Type B pancreatic cell (in vitro differentiated cells): ENCODE results near the gene TLR8. TPM values are rescaled to one million over a fixed set of nuclear protein-coding genes. Genes with fewer than 3 reads are reported as not detected.

Experiments used
- DNase-seq: peaks from one replicate; pipeline ENCODE4 v3.0.0; 2021; ENCODE audit warnings: mixed read lengths; ENCODE audit not compliant: unreplicated experiment; ENCODE audit errors: extremely low spot score
- H3K27ac Mint-ChIP-seq: 2 replicates; pipeline ENCODE4 v1.8.0; 2021; ENCODE audit warnings: mild to moderate bottlenecking, mixed read lengths
- H3K27me3 Mint-ChIP-seq: 2 replicates; pipeline ENCODE4 v1.8.0; 2021; ENCODE audit warnings: mixed read lengths
- H3K36me3 Mint-ChIP-seq: 2 replicates; pipeline ENCODE4 v1.8.0; 2021; ENCODE audit warnings: mixed read lengths
- H3K4me1 Mint-ChIP-seq: one replicate; pipeline ENCODE4 v1.8.0; 2021; ENCODE audit warnings: mixed read lengths; ENCODE audit not compliant: unreplicated experiment
- H3K4me3 Mint-ChIP-seq: 2 replicates; pipeline ENCODE4 v1.8.0; 2021; ENCODE audit warnings: mild to moderate bottlenecking, mixed read lengths
- H3K9me3 Mint-ChIP-seq: 2 replicates; pipeline ENCODE4 v1.8.0; 2021; ENCODE audit warnings: mixed read lengths
- total RNA-seq: library from RNA; stranded (reverse); gene quantifications from 2 replicates; pipeline ENCODE4 v1.2.1, GENCODE V29; 2021; ENCODE audit warnings: low replicate concordance
- TF ChIP-seq, protein P1 (sequence below): fragments of 200-600 bp; sonication (generic); conservative IDR thresholded peaks from 2 replicates; pipeline ENCODE4 v1.5.0; 2021; ENCODE audit warnings: antibody characterized with exemption, mild to moderate bottlenecking

Gene TLR8
- total RNA-seq, 1 donor from 2014 or later: not detected

DNA sequence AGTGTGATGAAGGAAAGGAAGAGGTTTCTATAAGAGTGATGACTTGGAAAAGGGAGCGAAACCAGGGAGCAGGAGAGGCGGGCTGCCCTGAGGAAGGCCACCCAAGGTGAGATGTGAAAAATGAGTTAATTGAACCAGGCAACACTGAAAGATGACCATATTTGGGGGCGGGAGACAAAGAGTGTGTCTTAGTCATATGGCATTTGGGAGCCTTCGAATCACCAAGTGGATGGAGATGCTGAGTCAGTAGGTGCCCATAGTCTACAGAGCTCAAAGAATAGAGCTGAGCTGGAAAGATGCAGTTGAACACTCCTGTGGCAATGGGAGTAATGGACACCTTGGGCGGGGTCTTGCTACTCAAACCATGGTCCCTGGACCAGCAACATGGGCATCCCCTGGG lies 8.3 kb upstream of the TLR8 start:
- DNase-seq: no peak
- H3K27ac Mint-ChIP-seq: no peak overlapping the region
- H3K9me3 Mint-ChIP-seq: peaks cover 3% of the 10 kb centered on the region
- TF ChIP-seq, protein P1, sequence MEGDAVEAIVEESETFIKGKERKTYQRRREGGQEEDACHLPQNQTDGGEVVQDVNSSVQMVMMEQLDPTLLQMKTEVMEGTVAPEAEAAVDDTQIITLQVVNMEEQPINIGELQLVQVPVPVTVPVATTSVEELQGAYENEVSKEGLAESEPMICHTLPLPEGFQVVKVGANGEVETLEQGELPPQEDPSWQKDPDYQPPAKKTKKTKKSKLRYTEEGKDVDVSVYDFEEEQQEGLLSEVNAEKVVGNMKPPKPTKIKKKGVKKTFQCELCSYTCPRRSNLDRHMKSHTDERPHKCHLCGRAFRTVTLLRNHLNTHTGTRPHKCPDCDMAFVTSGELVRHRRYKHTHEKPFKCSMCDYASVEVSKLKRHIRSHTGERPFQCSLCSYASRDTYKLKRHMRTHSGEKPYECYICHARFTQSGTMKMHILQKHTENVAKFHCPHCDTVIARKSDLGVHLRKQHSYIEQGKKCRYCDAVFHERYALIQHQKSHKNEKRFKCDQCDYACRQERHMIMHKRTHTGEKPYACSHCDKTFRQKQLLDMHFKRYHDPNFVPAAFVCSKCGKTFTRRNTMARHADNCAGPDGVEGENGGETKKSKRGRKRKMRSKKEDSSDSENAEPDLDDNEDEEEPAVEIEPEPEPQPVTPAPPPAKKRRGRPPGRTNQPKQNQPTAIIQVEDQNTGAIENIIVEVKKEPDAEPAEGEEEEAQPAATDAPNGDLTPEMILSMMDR: no peak
- no peak overlapping the region for H3K4me3 Mint-ChIP-seq
- H3K36me3 Mint-ChIP-seq: no peaks in the 10 kb centered on the region
- no peaks in the 10 kb centered on the region for H3K4me1 Mint-ChIP-seq
- no peaks in the 10 kb centered on the region for H3K27me3 Mint-ChIP-seq

DNA sequence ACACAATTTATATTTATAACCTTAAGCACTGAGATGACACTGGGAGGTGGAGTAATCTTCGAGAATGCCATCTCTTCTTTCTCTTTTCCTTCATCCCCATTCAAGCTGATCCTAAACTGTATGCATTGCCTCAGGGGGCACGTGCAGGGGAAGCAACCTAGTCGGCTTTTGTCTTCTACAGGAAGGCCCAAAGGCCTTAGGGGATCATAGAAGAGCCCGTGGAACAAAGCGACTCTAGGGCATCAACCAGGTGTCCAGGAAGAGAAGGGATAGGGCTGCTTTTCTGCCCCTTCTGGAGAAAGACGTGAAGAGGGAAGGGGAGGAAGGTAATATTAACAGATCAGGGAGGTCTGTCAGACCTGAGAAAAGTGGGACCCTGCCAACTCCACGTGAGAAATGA lies 6.9 kb upstream of the TLR8 start:
- H3K9me3 Mint-ChIP-seq: peaks cover 3% of the 10 kb centered on the region

DNA sequence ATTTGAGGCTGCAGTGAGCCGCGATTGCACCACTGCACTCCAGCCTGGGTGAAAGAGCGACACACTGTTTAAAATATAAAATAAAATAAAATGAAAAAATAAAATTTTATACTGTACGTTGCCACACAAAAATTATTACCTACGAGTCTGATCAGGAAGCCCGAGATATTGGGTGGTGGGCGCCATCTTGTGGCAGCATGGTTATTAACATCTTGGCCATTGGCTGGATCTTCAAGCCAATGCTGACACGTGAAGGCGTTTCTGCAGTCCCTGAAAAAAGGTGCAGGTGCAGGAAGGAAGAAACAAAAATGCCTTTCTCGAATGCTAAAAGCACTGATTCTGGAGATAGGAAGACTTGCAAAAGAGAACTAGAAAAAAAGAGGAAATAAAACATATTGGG lies 4.9 kb upstream of the TLR8 start:
- Mint-ChIP-seq H3K4me1 (no peaks in the 10 kb centered on the region), H3K27me3 (no peaks in the 10 kb centered on the region), H3K27ac (no peak overlapping the region), H3K4me3 (no peak overlapping the region), H3K36me3 (no peaks in the 10 kb centered on the region), H3K9me3 (peaks cover 3% of the 10 kb centered on the region)
- no peak for DNase-seq
- TF ChIP-seq, protein P1: peak; percentile 81

More for the DNA sequence above, 6.9 kb upstream of the TLR8 start:
- Mint-ChIP-seq H3K4me3 (no peak overlapping the region), H3K27ac (no peak overlapping the region), H3K36me3 (no peaks in the 10 kb centered on the region), H3K4me1 (no peaks in the 10 kb centered on the region), H3K27me3 (no peaks in the 10 kb centered on the region)
- no peak for DNase-seq
- TF ChIP-seq, protein P1: no peak

DNA sequence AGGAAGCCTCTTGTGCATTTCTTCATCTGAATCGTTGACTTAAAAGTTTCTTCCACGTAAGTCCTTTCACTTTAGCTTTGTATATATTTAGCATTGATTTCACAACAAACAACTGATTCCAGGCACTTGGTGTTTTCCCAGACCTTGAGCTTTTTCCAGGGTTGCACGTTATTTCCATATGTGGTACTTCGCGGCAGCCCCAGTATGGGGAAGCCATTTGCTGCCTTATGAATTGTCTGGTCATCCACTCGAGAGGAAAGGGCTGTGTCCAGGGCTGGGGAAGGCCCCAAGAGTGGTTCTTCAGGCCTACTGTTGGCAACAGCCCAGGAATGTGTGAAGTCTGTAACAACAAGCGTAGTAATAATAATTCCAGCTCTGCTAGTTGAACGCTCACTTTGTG lies 2.8 kb upstream of the TLR8 start:
- TF ChIP-seq, protein P1: no peak
- DNase-seq: no peak
- Mint-ChIP-seq H3K4me1 (no peaks in the 10 kb centered on the region), H3K9me3 (no peaks in the 10 kb centered on the region), H3K36me3 (no peaks in the 10 kb centered on the region), H3K27ac (no peak overlapping the region), H3K4me3 (no peak overlapping the region), H3K27me3 (no peaks in the 10 kb centered on the region)

DNA sequence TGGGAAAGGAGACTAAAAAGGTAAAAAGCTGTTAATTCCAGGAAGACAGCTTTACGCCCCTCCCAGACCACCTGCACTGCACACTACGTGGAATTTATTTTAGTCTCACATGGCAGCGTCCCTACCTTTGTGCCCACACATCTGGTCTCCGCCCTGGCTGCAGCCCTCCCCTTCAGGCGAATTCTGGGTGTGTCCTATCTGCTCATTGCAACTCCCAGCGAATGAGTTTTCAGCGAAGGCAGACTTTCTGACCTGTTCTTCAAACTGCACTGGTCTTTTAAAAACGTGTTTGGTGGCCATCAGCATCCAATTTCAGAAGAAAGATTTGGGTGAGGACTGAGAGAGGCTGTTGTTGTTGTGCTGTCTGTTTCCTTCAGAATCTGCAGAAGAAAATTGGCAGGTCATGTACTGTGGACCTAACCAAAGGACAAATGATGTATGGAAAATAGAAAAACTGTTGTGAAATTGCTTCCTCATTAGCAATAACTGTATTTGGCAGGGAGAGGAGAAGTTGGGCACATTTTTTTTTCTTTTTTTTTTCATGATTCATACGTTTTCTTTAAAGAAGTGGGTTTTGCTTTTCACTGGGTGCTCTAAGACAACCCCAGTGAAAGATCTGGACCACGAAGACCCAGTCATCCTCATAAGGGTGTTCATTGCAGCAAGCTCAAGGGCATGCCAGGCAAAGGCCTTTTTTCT lies 4.2 kb downstream of the TLR8 start:
- H3K4me3 Mint-ChIP-seq: no peak overlapping the region

More for the DNA sequence above, 4.2 kb downstream of the TLR8 start:
- H3K27me3 Mint-ChIP-seq: no peaks in the 10 kb centered on the region
- no peaks in the 10 kb centered on the region for H3K4me1 Mint-ChIP-seq
- no peak overlapping the region for H3K27ac Mint-ChIP-seq
- peaks cover 16% of the 10 kb centered on the region for H3K9me3 Mint-ChIP-seq
- H3K36me3 Mint-ChIP-seq: no peaks in the 10 kb centered on the region
- no peak for DNase-seq
- TF ChIP-seq, protein P1: no peak
